GM12865 (cell line): ENCODE measurements around the gene ODC1.
"Not testable (repeated sequence)": the region's sequence is repeated elsewhere in the genome, so short reads cannot be mapped to it uniquely, and the experiment has no call there.

Experiments used
- DNase-seq: peaks from one replicate; pipeline ENCODE4 v3.0.0; 2010; ENCODE audit warnings: low read depth
- H3K4me3 ChIP-seq: 2 replicates; pipeline ENCODE4 v1.5.1; 2011; ENCODE audit warnings: mild to moderate bottlenecking, low read depth, low read length, control low read depth
- CTCF ChIP-seq: IDR thresholded peaks from 2 replicates; pipeline ENCODE4 v1.5.1; 2011; ENCODE audit warnings: low read length, control low read depth, low read depth, inconsistent platforms; ENCODE audit not compliant: insufficient read depth; ENCODE audit errors: missing control alignments

The ODC1 gene

GRCh38 chr2:10446631-10447030 is 1.5 kb downstream of the ODC1 start:
- H3K4me3 ChIP-seq, result peak overlapping the region; percentile 87
- no peak for DNase-seq
- no peak for TF ChIP-seq CTCF

- no peak for TF ChIP-seq CTCF
- peak overlapping the region; percentile 87; the same call in 1 of the 2 replicates for H3K4me3 ChIP-seq
- peak; percentile 57 for DNase-seq
These were observed 3.7 kb downstream of the ODC1 start for GRCh38 chr2:10444463-10444862.

GRCh38 chr2:10442469-10443126 is 5.5 kb downstream of the ODC1 start:
- not testable (repeated sequence) for H3K4me3 ChIP-seq, DNase-seq

GRCh38 chr2:10441948-10442347 is 6.2 kb downstream of the ODC1 start:
- no peak overlapping the region for H3K4me3 ChIP-seq
- no peak for TF ChIP-seq CTCF
- DNase-seq, result no peak

- no peak overlapping the region for H3K4me3 ChIP-seq
- no peak for TF ChIP-seq CTCF
- no peak for DNase-seq
These were observed 7.4 kb downstream of the ODC1 start for GRCh38 chr2:10440736-10441135.

GRCh38 chr2:10439971-10440370 is 8.2 kb downstream of the ODC1 start:
- no peak overlapping the region for H3K4me3 ChIP-seq
- no peak for TF ChIP-seq CTCF
- no peak for DNase-seq

GRCh38 chr2:10439185-10439879 is 8.8 kb downstream of the ODC1 start:
- no peak for DNase-seq
- no peak for TF ChIP-seq CTCF
- H3K4me3 ChIP-seq, result no peak overlapping the region
